GM19239 (cell line): ENCODE measurements around the gene SMIM15.
A peak's percentile ranks its signal among the peaks of the same experiment; 100 is the strongest.
"Not testable (repeated sequence)": the region's sequence is repeated elsewhere in the genome, so short reads cannot be mapped to it uniquely, and the experiment has no call there.

Experiments
- DNase-seq: peaks from one replicate; pipeline ENCODE4 v3.0.0; 2011; ENCODE audit warnings: low spot score; ENCODE audit not compliant: insufficient read length
- FAIRE-seq: peaks from 2 replicates; lab custom pipeline; 2011; peaks lifted over from hg19 to GRCh38; lab: Jason Lieb, UNC

The SMIM15 gene, protein sequence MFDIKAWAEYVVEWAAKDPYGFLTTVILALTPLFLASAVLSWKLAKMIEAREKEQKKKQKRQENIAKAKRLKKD

DNA sequence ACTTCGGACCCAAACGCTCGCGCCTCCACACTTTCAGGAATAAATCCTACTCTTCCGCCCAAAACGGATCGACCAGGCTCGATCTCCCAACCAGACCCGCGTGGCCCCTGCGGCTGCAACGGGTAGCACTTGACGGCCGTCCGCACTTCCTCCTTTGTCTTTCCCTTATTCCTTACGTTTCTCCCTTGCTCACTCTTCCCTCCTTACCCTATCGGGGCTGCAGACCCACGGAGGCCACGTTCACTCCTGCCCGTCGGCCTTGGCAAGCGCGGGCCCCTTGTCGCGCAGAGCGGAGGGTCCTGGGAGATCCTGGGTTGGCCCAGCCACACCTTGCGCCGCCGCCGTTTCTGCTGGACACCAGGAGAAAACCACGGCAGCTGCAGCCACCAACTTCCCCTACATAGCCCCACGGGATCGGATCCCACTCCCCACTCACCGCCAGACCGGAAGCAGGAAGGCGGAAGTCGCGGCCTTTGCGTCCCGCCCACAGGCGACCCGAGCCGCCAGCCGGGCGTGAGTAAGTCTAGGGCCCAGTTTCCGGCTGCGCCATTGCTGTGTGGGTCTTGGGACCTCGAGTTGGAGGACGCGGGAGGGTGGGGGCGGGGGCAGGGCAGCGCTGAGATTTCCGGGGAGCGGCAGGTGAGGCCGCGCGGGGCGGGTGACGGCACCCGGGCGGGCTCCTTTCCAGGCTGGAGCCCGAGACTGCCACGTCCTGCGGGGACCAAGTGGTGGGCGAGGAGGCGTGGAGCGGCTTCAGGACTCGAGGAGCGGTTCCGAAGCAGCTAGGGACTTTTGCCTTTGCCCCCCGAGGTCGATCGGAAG, at the start of gene SMIM15:
Gene SMIM15, minus strand, starts transcription at position 459 of the 822 bp plus-strand sequence. CDS start 2,297 bp downstream, outside the sequence.
- DNase-seq, result peak; percentile 76
- peak; percentile 90 for FAIRE-seq

DNA sequence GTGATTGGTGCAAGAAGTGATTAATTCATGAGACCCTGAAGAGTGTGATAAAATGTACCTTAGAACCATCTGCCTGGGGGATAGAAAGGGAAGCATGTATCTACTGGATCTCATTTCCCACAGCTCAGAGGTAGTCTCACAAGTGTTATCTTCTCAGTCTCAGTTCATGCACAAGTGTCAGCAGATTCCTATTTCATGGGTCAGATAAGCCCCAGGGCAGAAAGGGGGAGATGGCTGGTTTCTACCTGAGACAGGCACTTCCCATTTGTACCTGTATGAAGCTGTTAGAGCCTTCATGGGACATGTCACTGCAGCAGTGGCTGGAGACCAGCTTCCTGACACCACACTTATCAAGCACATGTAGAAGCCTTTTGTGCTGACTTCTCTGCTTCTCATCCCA, 45.6 kb upstream of the SMIM15 start:
- FAIRE-seq, result no peak
- DNase-seq, result no peak

DNA sequence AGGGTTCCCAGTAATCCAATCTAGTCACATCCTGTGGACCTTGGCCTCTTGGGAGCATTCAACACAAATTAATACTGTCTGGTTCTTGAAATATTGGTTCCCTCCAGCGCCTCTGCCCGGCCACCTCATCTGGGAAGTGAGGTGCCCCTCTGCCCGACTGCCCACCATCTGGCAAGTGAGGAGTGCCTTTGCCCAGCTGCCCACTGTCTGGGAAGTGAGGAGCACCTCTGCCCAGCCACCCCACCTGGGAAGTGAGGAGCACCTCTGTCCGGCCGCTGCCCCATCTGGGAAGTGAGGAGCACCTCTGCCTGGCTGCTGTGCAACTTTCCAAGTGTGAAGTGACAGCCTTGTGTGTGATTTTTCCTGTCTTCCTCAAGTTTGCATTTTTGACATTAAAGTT, 42.7 kb upstream of the SMIM15 start:
- FAIRE-seq, result no peak
- DNase-seq, result no peak

DNA sequence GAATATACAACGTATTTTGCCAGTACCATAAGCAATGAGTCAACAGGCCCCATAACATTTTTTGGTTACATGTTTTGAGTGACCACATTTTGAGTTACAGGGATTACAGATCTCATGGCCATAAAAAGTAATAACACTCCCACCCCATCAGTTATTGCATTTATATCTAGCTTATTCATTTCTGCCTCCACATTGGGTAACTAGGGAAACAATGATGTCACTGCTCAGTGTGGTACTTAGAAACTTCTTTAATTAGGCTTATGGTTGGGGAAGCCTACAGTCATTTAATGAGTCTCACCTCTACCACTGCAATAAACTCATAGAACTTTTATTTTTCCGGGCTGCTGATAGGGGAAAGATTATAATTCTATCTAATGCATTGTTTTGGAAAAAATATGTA, 39.9 kb upstream of the SMIM15 start:
- DNase-seq, result no peak
- FAIRE-seq, result no peak

DNA sequence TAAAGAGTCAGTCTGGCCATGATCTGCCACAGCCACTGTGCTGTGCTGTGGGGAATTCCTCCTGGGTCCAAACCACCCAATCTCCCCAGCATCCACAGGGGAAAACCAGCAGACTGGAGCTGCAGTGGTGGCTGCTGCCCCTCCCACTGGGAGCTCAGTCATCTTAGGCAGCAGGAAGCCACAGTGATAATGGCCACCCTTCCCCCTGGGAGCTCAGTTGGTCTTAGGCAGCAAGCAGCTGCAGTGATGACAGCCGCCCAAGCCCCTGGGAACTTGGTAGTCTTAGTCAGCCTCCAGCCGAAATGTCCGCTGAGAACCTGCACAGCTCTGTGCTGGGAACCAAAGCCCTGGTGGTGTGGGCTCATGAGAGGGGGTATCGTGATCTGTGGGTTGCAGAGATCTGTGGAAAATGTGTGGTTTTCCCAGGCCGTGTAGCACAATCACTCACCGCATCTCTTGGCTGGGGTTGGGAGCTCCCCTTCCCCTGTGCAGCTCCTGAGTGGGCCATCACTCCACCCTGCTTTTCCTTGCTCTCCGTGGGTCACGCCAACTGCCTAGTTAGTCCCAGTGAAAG, 38.4 kb upstream of the SMIM15 start:
- DNase-seq, result no peak
- no peak for FAIRE-seq

DNA sequence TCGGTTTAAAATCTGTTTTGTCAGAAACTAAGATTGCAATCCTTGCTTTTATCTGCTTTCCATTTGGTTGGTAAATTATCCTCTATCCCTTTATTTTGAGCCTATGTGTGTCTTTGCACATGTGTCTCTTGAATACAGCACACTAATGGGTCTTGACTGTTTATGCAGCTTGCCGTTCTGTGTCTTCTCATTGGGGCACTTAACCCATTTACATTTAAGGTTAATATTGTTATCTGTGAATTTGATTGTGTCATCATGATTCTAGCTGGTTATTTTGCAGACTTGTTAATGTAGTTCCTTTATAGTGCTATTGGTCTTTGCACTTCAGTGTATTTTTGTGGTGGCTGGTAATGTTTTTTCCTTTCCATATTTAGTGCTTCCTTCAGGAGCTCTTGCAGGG, 36.3 kb upstream of the SMIM15 start:
- DNase-seq, result no peak
- no peak for FAIRE-seq

DNA sequence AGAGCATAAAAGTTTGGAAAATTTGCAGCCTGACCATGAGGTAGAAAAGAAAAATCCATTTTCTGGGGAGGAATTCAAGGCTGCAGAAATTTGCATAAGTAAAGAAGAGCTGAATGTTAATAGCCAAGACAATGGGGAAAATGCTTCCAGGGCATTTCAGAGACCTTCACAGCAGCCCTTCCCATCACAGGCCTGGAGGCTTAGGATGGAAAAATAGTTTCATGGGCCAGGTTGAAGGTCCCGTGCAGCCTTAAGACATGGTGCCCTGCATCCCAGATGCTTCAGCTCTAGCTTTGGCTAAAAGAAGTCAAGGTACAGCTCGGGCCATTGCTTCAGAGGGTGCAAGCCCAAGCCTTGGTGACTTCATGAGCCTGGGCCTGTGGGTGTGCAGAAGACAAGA, 25.6 kb upstream of the SMIM15 start:
- FAIRE-seq, result not testable (repeated sequence)

DNA sequence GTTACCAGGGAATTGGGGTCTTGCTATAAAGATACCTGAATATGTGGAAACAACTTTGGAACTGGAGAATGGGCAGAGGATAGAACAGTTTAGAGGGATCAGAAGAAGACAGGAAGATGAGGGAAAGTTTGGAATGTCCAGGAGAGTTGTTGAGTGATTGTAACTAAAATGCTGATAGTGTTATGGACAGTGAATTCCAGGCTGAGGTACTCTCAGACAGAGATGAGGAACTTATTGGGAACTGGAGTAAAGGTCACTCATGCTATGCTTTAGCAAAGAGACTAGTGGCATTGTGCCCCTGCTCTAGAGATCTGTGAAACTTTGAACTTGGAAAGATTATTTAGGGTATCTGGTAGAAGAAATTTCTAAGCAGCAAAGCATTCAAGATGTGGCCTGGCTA, 25.1 kb upstream of the SMIM15 start:
- DNase-seq, FAIRE-seq: not testable (repeated sequence)

More for the DNA sequence above, 25.6 kb upstream of the SMIM15 start:
- not testable (repeated sequence) for DNase-seq

DNA sequence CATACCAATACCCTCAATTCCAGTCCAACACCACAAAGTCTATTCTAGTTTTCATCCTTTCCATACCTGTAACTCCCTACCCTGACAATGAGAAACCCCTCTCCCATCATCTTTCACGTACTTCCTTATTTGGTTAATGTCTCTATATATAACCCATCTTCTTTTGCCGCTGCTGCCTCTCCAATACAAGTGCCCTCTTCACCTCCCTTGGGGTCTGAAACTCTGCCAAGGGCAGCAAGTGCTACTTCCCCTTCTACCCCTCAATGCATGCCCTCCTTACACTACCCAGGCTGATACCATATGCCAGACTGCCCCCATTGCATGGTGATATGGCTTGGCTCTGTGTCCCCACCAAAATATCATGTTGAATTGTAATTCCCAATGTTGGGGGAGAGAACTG, 24.4 kb upstream of the SMIM15 start:
- FAIRE-seq (no peak), DNase-seq (no peak)

DNA sequence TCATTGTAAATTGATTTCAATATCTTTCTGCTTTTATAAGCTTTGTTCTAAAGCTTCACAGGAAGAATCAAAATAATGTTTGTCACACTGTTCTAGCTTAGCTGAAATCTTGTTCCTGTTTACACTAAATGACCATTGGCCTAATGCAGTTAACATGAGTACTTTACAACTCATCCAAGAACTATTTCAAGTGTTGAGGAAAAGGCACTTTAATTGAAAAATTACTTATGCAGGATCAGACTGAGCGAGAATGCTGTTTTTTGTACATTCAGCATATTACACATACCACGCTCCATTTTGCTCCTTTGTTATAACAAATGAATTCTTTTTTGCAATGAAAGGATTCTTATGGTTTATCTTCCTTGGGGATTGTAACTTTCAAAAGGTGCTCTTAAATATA, 22.4 kb upstream of the SMIM15 start:
- FAIRE-seq, result no peak
- DNase-seq, result no peak

DNA sequence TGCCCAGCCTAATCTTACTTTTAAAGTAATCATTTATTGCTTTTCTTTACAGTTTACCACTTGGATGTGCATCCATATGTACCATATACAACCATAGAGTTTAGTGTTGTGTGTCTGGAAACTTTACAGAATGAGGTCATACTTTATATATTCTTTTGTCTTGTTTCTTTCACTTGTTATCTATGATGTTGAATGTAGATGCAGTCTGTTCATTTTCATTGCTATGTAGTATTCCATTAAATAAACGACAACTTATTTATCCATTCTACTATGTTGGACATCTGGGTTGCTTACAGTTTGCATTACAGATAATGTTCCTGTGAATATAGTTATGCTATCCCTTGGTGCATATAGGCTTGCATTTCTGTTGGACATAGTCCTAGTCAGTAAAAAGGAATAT, 21.3 kb upstream of the SMIM15 start:
- FAIRE-seq, result no peak
- no peak for DNase-seq

DNA sequence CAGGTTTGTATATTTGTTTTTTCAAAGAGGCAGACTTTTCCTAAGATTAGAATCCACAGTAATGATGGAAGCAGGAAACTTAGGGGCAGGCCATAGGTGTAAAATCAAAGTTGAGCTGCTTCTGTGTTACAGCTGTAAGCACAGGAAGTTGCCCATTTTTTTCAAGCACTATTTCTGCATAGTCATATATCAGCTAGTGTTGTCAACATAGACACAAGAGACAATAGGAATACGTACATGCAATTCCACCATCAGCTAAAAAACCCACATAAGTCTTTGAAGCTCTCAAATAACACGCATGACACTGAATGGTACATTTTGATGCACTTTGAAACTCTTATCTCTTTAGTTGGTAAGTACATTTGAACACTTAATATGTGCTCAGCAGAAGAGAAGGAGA, 20.2 kb upstream of the SMIM15 start:
- no peak for FAIRE-seq
- DNase-seq, result no peak

DNA sequence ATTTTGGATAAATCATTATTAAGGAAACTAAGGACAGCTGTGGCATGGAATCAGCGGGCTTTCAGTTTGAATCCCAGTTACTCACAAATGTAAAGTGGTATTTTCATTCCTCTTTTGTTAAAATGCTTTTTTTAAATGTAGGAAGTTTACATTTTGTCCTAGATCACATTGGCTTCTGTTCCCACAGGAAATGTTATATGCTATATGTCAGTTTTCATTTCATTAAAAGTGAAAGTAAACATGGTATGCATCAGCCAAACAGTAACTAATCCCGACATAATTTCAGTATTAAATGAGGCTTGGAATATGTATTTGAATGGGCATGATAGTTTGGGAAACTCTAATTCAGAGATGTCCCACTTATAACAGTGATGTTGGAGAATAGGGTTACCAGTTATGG, 18.6 kb upstream of the SMIM15 start:
- FAIRE-seq (peak; percentile 28), DNase-seq (no peak)

DNA sequence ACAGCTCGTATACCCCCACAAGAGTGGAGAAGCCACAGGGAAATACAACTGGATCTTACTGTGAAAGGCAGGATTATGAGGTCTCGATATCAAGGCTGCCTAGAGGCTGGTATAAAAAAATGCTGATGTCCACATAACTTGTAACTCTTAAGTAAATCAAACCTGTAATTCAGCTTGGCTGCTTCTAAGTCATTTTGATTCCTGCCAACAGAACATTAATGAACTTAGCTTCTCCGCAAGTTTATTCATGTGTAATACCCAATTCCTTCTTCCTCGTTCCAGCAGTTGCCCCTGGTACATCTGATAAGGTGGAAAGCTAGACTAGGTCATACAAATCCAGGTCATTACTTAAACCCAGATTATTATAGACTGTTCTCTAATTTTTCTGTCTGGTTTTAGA, 16.4 kb upstream of the SMIM15 start:
- DNase-seq (no peak), FAIRE-seq (no peak)

DNA sequence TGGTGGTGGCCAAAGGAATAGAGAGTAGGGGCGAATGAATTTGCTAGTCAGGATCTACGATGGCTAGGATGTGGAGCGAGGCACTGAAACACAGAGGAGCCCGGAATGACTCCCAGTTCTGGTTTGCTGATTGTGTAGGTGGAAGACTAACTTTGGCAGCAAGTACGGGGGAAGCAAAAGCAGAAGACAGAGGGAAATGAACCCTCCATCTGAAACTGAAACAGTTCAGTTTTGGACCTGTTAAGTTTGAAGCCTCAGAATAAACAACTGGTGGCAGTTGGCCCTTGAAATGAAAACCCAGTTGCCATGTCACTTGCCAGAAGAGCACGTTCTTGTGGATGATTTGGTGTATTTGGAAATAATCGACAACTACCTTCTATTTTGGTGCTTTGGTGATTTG, 15.4 kb upstream of the SMIM15 start:
- DNase-seq, result no peak
- peak; percentile 91 for FAIRE-seq

DNA sequence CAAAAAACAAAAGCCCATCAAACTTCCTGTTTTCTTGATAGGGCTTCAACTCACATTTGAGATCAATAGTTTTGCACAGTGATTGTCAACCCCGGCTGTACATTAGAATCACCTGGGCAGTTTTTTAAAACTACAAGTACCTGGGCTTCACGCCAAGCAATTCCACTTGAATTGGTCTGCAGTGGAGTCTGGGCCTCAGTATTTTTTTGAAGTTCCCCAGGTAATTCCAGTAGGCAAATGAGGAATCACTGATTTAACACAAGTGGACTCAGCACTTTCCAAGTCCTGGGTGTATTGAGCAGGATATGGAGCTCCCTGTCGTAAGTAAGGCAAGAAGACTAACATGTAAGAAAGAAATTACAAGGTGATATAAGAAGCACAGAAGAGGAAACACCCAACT, 14.8 kb upstream of the SMIM15 start:
- FAIRE-seq, result no peak
- no peak for DNase-seq

DNA sequence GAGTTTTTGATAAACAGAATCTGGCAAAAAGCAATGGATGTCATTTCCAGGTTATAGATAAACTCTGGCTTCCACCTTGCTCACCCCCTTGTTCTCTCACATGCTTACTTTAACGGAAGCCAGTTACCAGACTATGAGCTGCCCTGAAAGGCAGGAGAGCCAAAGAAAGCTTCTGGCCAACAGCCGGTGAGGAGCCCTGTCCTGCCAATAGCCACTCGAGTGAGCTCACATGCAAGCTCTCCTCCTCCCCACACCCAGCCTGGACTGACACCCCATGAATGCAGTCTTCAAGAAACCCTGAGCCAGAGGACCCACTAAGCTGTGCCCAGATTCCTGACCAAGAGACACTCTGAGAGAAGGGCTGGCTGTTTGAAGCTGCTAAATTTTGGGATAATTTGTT, 14.4 kb upstream of the SMIM15 start:
- FAIRE-seq (no peak), DNase-seq (no peak)

DNA sequence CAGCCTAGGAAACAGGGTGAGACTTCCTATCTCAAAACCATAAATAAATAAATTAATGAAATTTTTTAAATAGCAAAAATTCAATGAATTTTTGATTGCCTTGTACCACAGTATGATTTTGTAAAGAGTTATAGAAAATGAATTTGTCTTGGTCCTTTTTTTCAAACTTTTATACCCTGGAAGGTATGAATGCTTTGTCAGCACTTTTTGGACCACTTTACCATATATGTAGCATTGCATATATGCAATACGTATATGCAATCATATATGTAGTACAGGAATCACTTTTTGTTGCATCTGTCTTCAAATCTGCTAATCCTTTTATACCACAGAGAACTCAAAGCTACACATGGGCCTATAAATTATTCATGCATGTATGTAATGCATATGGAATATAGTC, 9.2 kb upstream of the SMIM15 start:
- DNase-seq (no peak), FAIRE-seq (no peak)

DNA sequence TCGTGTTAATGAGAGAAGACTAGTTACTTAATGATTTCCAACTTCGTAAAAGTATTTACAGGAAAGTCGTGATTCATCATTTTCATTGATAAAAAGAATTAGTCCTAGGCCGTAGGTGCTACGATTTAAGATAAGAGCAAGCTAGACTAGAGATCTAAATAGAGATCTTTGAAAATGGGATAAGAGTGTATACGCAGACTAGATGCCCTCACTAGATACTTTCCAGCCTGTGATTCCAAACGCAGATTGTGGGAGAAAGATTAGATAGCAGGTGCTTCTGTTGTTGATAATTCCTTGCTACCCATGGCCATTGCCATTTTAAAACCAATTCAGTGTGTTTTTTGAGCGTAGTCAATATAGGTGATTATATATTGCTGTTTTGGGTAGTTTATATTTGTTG, 6.7 kb upstream of the SMIM15 start:
- FAIRE-seq, result no peak
- no peak for DNase-seq

DNA sequence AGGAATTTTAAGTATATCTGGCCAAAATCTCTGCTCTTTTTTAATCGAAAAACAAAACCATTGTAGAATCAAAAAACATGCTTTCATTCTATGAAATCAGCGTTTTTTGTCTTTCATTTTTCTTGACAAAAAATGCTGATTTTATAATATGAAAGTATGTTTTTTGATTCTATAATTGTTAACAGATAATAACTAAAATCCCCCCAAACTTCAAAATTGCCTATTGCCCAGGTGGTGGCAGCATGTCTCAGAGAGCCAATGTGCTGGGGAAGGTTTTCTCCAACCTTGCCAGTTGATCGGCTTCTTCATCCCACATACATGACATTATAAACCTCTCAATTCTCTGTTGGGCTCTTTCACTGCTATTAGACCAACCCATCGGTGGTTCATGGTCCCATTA, 5.1 kb upstream of the SMIM15 start:
- FAIRE-seq, result no peak
- DNase-seq, result no peak

DNA sequence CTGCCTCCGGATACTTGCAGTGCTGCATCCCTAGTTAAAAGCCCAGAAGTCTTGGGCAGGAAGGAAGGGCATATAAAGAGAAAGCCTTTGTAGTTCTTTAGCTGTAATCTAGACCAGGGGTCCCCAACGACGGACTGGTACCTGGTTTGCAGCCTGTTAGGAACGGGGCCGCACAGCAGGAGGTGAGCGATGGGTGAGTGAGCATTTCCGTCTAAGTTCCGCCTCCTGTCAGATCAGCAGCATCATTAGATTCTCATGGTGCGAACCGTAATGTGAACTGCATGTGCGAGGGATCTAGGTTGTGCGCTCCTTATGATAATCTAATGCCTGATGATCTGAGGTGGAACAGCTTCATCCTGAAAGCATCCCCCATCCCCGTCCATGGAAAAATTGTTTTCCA, 1.6 kb upstream of the SMIM15 start:
- FAIRE-seq (no peak), DNase-seq (no peak)
